Lower lobe of right lung (tissue), 2 donors: ENCODE data around the gene FAAP100. TPM values are rescaled to one million over a fixed set of nuclear protein-coding genes. Genes with fewer than 3 reads are reported as not detected.
"Not testable (repeated sequence)": the region's sequence is repeated elsewhere in the genome, so short reads cannot be mapped to it uniquely, and the experiment has no call there.

Experiments used
- ATAC-seq, 2 donors: fragments of 200-7000 bp; cut with Tn5 transposase; one replicate each; pipeline ENCODE4 v1.9.1; 2020 to 2022; ENCODE audit warnings: mild to moderate bottlenecking in 2 of 2, moderate library complexity in 2 of 2
- DNase-seq: peaks from one replicate; pipeline ENCODE4 v3.0.0-alpha.2; 2020
- H3K27ac ChIP-seq: fragments of 200-600 bp; one replicate; pipeline ENCODE4 v1.8.0; 2022
- H3K27me3 ChIP-seq: fragments of 200-600 bp; one replicate; pipeline ENCODE4 v1.8.0; 2022; ENCODE audit warnings: low read depth
- H3K36me3 ChIP-seq: fragments of 200-600 bp; one replicate; pipeline ENCODE4 v1.8.0; 2022; ENCODE audit warnings: mild to moderate bottlenecking
- H3K4me1 ChIP-seq: fragments of 200-600 bp; one replicate; pipeline ENCODE4 v1.8.0; 2022
- H3K4me3 ChIP-seq: fragments of 200-600 bp; one replicate; pipeline ENCODE4 v1.8.0; 2022; ENCODE audit warnings: mild to moderate bottlenecking
- H3K9me3 ChIP-seq: fragments of 200-600 bp; one replicate; pipeline ENCODE4 v1.8.0; 2022
- intact Hi-C: fragments of 100-400 bp; cut with DNase I; formaldehyde crosslinking; loops from one replicate; pipeline ENCODE4 v1.11.0; 2022
- total RNA-seq: library from RNA; stranded (reverse); fragmentation: NEBNext Ultra II Directional; extraction: Animal tissue kit (Norgen Biotek cat#: 25700); gene quantifications from one replicate; pipeline ENCODE4 v1.2.1, GENCODE V29; 2021
- TF ChIP-seq, protein P1 (sequence below): fragments of 200-600 bp; IDR thresholded peaks from one replicate; pipeline ENCODE4 v1.8.0; 2022; ENCODE audit warnings: antibody characterized with exemption, mild to moderate bottlenecking
- donor health status: DM: no; HTN: yes; CAD: no; lungs with severe emphysema.

FAAP100 gene
- total RNA-seq, 1 donor from 2014 or later = 26.0 TPM

DNA sequence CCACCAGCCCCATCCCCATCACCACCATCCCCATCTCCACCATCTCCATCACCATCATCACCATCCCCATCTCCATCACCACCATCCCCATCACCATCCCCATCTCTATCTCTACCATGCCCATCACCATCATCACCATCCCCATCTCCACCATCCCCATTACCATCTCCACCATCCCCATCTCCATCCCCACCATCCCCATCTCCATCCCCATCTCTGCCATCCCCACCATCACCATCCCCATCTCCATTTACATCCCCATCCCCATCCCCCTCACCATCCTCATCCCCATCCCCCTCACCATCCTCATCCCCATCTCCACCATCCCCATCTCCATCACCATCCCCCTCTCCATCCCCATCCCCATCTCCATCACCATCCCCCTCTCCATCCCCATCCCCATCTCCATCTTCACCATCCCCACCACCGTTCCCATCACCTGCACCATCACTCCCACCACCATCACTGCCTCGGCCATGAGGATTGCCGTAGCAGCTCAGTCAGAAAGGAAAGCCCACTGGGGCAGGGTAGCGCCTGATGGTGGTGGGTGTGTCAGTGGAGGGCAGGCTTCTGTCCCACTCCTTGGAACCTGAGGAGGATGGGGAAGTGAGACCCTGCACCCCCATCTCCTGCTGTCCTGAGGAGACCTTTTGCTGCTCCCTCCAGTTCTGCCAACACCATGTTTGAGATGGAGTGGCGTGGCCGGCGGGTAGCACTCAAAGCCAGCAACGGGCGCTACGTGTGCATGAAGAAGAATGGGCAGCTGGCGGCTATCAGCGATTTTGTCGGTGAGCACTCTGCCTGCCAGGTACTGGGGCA lies 16.5 kb downstream of the FAAP100 start:
- no peak overlapping the region for H3K4me3 ChIP-seq
- no peak overlapping the region for H3K27ac ChIP-seq
- H3K27me3 ChIP-seq = peaks cover 31% of the 10 kb centered on the region
- no peaks in the 10 kb centered on the region for H3K9me3 ChIP-seq
- H3K36me3 ChIP-seq = peaks cover 16% of the 10 kb centered on the region
- TF ChIP-seq, protein P1, sequence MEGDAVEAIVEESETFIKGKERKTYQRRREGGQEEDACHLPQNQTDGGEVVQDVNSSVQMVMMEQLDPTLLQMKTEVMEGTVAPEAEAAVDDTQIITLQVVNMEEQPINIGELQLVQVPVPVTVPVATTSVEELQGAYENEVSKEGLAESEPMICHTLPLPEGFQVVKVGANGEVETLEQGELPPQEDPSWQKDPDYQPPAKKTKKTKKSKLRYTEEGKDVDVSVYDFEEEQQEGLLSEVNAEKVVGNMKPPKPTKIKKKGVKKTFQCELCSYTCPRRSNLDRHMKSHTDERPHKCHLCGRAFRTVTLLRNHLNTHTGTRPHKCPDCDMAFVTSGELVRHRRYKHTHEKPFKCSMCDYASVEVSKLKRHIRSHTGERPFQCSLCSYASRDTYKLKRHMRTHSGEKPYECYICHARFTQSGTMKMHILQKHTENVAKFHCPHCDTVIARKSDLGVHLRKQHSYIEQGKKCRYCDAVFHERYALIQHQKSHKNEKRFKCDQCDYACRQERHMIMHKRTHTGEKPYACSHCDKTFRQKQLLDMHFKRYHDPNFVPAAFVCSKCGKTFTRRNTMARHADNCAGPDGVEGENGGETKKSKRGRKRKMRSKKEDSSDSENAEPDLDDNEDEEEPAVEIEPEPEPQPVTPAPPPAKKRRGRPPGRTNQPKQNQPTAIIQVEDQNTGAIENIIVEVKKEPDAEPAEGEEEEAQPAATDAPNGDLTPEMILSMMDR = no peak
- DNase-seq = no peak
- peaks cover 16% of the 10 kb centered on the region for H3K4me1 ChIP-seq
- intact Hi-C loops = no loop called here
- no peak for ATAC-seq

DNA sequence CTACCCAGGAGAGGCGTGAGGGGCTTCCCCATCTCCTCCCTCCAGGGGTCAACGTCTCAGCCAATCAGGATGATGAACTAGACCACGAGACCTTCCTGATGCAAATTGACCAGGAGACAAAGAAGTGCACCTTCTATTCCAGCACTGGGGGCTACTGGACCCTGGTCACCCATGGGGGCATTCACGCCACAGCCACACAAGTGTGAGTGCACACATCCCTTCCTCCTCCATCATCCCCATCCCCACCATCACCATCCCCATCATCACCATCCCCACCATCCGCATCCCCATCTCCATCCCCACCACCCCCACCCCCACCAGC lies 17.2 kb downstream of the FAAP100 start:
- no peak for ATAC-seq
- Histone ChIP-seq H3K27ac (no peak overlapping the region), H3K36me3 (peaks cover 9% of the 10 kb centered on the region), H3K4me3 (no peak overlapping the region), H3K9me3 (no peaks in the 10 kb centered on the region), H3K27me3 (peaks cover 31% of the 10 kb centered on the region), H3K4me1 (peaks cover 16% of the 10 kb centered on the region)
- DNase-seq = no peak
- intact Hi-C loops = no loop called here
- TF ChIP-seq, protein P1 = no peak

DNA sequence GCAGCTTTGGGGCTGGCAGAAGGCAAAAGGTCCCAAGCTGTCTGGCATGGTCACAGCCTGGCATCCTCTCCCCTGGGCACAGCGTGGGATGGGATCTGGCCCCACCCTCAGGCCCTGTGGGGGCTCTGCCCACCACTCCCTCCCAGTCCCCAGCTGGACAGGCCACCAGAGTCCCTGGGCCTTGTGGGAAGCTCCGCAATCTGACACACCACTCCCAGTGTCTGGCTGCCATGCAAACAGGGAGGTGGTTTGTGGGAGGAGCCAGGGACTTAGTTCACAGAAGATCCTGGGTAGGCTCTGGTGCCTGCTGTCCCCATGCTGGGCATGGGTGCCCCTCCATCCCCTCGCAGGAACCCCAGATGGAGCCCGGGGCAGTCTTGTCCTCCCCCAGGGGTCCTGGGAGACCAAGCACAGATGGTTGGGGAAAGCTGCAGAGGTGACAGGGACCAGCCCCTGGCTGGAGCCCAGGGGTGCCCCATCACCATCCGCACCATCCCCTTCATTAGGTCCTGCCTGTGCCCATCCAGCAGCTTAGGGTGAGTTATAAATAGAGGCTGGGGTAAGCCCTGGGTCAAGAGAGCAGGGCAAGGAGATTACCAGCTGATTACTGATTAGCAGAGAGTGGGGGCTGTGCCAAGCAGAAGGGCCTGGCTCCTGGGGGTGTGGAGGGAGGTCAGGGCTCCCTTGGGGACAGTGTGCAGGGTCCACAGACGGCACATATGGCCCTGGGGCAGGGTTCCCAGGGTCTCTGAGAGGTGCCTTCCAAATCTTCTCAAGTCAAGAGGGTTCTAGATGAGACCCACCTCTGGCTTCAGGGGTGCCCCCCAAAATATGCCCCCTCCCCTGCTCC lies 17.8 kb downstream of the FAAP100 start:
- Histone ChIP-seq H3K4me1 (peaks cover 16% of the 10 kb centered on the region), H3K4me3 (no peak overlapping the region), H3K27me3 (peaks cover 31% of the 10 kb centered on the region), H3K36me3 (peaks cover 3% of the 10 kb centered on the region), H3K27ac (no peak overlapping the region), H3K9me3 (no peaks in the 10 kb centered on the region)
- ATAC-seq = no peak
- DNase-seq = no peak
- intact Hi-C loops = no loop called here
- TF ChIP-seq, protein P1 = no peak

DNA sequence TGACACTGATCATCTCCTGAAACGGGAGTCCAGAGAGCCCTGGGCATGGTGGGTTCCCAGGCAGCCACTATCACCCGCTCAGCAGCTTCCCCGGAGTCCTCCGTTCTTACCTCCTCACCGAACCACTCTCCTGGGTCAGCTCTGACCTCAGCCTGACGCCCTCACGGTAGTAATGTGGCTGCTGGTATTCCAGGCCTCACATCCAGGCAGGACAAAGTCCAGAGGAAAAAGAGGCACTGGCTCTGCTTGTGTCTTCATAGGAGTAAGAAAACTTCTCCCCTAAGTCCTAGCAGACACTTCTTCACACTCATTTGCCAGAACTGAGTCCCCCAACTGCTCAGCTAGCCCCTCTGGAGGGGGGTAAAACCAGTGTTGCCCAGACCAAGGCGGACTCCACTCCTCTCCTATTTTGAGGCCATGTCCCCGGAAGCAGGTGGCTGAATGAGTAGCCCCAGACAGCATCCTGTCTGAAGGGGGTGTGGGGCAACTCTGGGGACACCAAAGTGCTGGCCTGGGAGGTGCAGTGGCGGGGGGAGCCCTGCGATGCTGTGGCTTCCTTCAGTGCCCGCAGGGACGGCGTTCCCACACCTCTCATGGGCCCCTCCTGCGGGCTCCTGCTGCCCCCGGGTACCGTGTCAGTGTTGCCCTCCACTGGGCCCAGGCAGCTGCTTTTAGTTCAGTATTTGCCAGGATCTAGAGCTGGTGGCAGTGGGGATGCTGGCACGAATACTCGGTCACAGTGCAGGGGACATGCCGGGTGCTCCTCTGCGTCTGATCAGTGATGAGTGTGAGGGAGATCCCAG lies 18.6 kb downstream of the FAAP100 start:
- intact Hi-C loops = no loop called here
- H3K4me3 ChIP-seq = no peak overlapping the region
- H3K36me3 ChIP-seq = no peaks in the 10 kb centered on the region
- peaks cover 16% of the 10 kb centered on the region for H3K4me1 ChIP-seq
- H3K27me3 ChIP-seq = peaks cover 36% of the 10 kb centered on the region
- no peak for DNase-seq
- H3K9me3 ChIP-seq = no peaks in the 10 kb centered on the region
- H3K27ac ChIP-seq = no peak overlapping the region
- TF ChIP-seq, protein P1 = no peak
- no peak for ATAC-seq

DNA sequence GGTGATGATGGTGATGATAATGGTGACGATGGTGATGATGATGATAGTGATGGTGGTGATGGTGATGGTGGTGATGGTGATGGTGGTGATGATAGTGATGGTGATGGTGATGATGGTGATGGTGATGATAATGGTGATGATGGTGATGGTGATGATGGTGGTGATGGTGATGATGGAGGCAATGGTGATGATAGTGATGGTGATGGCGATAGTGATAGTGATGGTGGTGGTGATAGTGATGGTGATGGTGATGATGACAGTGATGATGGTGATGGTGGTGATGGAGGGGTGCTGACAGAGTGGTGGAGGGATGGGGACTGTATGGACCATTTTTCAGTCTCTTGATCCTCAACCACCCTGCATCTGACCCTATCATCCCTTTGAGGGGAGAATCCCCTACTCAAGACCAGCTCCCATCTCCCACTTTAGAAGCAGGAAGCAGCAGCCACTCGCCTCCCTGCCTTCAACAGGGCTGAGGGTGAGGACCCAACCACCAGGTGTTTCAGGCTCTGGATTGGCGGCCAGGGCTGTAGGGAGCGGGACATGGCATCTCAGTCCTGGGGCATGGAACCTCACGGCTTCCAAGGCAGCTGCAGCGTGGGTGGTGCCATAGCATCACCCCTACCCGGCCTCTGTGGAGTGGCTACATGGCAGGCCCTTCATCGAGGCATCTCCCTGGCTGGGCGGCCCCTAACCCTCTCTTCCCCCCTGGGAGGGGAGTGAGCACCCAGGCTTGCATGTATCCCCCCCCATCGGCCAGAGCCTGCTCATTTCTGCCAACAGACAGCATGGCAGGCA lies 19.5 kb downstream of the FAAP100 start:
- intact Hi-C loops = no loop called here
- H3K4me3 ChIP-seq = no peak overlapping the region
- no peak overlapping the region for H3K27ac ChIP-seq
- peaks cover 18% of the 10 kb centered on the region for H3K4me1 ChIP-seq
- no peaks in the 10 kb centered on the region for H3K36me3 ChIP-seq
- peaks cover 38% of the 10 kb centered on the region for H3K27me3 ChIP-seq
- no peaks in the 10 kb centered on the region for H3K9me3 ChIP-seq
- ATAC-seq (no peak), DNase-seq (no peak)
- TF ChIP-seq, protein P1 = no peak

DNA sequence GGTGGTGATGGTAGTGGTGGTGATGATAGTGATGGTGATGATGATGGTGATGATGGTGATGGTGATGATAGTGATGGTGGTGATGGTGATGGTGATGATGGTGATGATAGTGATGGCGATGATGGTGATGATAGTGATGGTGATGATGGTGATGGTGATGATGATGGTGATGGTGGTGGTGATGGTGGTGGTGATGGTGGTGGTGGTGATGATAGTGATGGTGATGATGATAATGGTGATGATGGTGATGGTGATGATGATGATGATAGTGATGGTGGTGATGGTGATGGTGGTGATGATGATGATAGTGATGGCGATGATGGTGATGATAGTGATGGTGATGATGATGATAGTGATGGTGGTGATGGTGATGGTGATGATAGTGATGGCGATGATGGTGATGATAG lies 20.2 kb downstream of the FAAP100 start:
- DNase-seq, intact Hi-C loops, H3K4me3 ChIP-seq, H3K9me3 ChIP-seq, H3K27ac ChIP-seq, ATAC-seq, H3K36me3 ChIP-seq: not testable (repeated sequence)
- peaks cover 18% of the 10 kb centered on the region for H3K4me1 ChIP-seq
- peaks cover 38% of the 10 kb centered on the region for H3K27me3 ChIP-seq

DNA sequence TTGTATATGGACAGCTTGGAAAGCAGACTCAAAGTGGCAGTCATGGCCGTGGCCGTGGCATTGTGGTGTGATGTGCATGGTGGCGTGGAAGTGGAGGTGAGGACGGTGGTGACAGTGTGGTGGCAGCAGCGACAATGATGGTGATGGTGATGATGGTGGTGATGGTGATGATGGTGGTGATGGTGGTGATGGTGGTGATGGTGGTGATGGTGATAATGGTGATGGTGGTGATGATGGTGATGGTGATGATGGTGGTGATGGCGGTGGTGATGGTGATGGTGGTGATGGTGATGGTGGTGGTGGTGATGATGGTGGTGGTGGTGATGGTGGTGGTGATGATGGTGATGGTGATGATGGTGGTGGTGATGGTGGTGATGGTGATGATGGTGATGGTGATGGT lies 21.1 kb downstream of the FAAP100 start:
- ATAC-seq, H3K36me3 ChIP-seq, DNase-seq, intact Hi-C loops, H3K4me1 ChIP-seq, H3K4me3 ChIP-seq, H3K27ac ChIP-seq, H3K9me3 ChIP-seq: not testable (repeated sequence)
- H3K27me3 ChIP-seq = peaks cover 35% of the 10 kb centered on the region
